Stimulated activated CD8-positive, alpha-beta memory T cell treated with anti-CD3 and anti-CD28 coated beads, Interleukin-12 subunit alpha, Interleukin-12 subunit beta, amount 100 ng/mL, for 24 hours (primary cell): ENCODE data around the gene KIRREL3.

ENCODE experiments used
- DNase-seq: peaks from one replicate; pipeline ENCODE4 v3.0.0-alpha.2; 2020; ENCODE audit errors: extremely low read depth

The KIRREL3 gene

GRCh38 chr11:126601550-126602215, 398.9 kb downstream of the KIRREL3 start:
- no peak for DNase-seq

GRCh38 chr11:126601136-126601535, 399.4 kb downstream of the KIRREL3 start:
- no peak for DNase-seq

- DNase-seq: no peak
Observed at GRCh38 chr11:126599217-126599897, 401.2 kb downstream of the KIRREL3 start.

- DNase-seq: no peak
Observed at GRCh38 chr11:126598344-126599216, 402.0 kb downstream of the KIRREL3 start.

DNA sequence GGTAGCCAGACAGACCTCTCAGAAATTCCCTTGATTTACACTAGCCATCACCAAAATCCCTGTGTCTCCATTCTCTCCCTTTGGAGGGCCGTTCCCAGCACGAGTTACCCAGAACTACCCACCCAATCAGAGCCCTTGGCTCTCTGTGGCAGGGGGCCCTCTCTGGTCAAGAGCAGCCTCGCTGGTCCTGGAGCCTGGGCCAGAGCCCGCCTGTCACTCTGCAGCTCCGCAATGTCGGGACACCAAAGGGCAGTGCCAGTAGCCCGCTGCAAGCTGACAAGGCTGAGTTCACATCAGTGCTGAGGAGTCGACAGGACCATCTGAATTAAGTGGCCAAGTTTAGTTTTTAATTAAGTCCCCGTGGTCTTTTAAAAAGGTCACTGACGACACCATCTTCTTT, 403.5 kb downstream of the KIRREL3 start:
- no peak for DNase-seq

- DNase-seq: no peak
Observed at GRCh38 chr11:126596474-126596873, 404.1 kb downstream of the KIRREL3 start.

GRCh38 chr11:126595560-126595959, 405.0 kb downstream of the KIRREL3 start:
- DNase-seq: no peak

DNA sequence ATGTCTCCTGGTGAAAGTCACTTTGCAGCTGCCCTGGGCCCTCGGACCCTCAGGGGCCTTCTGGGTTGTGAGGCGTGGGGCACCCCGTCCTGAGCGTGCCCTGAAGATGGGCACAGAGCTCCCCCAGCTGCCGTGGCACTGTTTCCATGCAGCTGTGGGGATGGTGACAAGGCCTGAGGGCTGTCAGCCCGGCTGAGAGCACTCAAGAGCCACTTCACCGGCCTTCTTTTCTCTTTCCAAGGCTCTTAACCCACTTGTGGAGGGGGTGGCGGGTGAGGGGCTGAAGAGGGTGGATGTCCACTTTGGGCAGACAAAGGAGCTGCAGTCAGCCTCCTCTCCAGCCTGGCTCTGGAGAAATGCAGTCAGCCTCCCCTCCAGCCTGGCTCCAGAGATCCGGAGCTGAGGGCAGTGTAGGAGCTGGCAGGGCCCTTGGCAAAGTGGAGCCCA, 405.6 kb downstream of the KIRREL3 start:
- no peak for DNase-seq

- DNase-seq: no peak
Observed at GRCh38 chr11:126592496-126593410, 407.8 kb downstream of the KIRREL3 start.

- no peak for DNase-seq
Observed at GRCh38 chr11:126591966-126592489, 408.5 kb downstream of the KIRREL3 start.

- no peak for DNase-seq
Observed at GRCh38 chr11:126589492-126589803, 411.1 kb downstream of the KIRREL3 start.

DNA sequence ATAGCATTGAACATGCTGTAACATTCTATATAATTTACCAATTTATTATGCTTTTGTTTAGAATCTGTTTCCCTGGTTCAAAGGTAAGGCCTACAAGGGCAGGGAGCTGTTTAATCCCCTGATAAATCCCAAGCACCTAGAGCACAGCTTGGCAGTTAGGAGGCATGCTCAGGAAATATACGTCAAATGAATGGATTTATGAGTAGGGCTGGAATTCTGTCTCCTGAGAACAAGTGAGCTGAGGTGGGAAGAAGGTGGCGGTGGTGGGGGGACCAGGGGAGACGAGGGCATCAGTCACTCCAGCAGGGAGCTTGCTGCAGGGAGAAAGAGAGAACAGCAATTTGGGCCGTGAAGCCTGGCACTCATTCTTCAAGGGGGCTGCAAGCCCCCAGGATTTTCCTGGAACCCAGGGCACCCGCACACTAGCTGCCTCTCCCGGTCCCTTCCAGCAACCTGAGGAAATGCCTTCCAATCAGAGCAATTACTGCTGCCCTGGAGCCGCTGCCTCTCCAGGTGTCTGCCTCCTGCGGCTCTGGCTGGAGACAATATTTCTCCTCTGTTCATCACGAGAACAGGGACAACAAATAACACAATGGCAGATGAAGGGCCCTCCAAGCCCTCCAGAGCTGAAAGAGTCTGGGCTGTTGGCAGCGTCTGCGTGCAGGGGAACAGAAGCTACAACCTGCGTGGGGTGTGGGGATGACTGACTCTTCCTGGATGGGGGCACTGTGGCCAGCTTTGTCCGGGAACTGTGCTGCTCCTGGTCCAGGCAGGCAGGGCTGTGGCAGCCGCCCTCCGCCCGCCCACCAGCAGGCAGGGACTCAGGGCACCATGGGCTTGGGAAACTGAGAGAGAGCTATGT, 411.7 kb downstream of the KIRREL3 start:
- no peak for DNase-seq

- no peak for DNase-seq
Observed at GRCh38 chr11:126587541-126587940, 413.0 kb downstream of the KIRREL3 start.

DNA sequence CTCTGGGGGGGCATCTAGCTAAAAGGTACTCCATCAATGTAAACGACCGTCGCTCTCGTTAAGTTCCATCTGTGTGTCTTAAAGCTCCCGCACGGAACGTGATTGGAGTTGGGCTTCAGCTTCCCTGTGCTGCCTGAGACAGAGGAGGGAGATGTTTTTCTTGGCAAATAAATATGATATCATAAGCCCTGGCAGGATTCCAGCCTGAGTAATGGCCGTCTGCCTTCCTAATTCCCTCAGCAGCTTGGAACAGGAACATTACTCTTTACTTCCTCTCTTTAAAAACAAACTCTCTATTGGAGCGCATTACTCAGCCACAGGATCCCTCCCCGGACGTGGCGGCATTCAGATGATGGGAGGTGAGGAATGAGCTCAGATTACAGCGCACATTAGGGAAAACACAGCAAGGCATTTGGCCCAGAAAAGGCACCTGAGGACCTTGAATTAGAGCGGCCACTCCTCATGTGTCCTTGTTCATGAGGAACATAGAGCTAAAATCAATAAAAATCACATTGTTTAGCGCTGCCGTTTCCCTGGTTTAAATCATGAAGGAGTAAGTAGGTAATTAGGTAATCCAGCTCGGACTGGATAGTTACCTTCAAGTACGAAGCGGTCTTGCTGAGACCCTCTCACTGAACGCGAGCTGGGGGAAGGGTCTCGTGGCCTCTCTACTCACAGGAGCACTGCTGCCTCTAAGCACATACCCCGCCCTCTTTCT, 414.6 kb downstream of the KIRREL3 start:
- DNase-seq: no peak

- no peak for DNase-seq
Observed at GRCh38 chr11:126585388-126585773, 415.2 kb downstream of the KIRREL3 start.

DNA sequence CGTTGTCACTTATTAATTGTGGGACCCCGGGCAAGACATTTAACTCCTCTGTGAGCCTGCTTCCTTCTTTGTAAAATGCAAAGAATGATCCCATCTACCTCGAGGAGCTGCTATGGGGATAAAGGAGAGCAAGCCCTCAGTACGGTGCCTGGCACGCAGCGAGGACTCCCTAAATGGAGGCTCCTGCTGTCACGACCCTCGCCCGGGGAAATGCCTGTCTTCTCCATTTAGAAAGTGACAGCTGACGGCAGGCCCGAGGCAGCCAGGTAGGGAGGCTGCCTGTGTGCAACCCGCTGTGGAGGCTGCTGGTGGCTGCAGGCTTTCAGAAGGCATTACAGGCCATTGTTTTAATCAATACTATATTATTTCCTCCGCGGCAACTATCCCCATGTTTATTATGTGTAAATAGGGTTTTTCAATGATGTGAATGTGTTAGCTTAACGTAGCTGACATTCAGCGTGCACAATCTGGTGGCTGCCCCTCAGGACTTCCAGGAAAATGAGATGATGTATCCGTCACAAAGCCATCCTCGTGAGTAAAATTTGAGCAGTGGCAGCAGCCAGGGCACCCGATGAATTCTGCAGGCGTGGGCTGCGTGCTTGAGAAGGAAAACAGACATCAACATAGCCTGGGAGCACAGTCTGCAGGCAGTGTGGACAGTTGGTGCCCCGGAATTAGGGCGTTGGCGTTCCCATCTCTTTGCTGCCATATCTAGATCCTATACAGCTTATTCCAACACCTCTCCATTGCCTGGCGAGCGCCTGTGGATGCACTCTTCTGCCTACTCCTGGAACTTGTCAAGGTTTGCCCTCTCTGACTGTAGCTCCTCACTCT, 416.8 kb downstream of the KIRREL3 start:
- DNase-seq: no peak

DNA sequence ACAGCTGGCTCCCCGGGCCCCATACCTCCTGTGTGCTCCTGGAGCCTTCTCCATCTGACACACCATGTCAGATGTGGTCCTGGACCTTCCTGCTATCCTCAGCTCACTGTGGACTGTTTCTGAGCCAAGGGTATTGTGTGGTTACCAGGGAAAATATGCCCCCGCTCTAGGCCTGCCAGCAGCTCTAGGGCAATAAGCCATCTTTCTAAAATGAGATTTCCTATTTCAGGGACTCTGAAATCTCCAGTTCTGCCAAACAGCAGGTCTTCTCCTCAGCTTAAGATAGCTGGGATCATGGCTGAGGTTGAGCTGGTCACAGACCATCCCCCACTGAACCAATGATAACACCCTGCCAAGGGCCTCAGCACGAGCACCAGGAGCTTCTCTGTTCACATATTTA, 417.5 kb downstream of the KIRREL3 start:
- no peak for DNase-seq

GRCh38 chr11:126581871-126582648, 418.5 kb downstream of the KIRREL3 start:
- DNase-seq: no peak
